HG02981 (cell line): ENCODE data around the gene ACSS2.

Experiments used
- ATAC-seq: cut with Tn5 transposase; IDR thresholded peaks from one replicate; pipeline ENCODE4 v1.9.1; 2021; ENCODE audit warnings: mild to moderate bottlenecking, moderate library complexity; ENCODE audit not compliant: unreplicated experiment

Gene ACSS2, protein sequence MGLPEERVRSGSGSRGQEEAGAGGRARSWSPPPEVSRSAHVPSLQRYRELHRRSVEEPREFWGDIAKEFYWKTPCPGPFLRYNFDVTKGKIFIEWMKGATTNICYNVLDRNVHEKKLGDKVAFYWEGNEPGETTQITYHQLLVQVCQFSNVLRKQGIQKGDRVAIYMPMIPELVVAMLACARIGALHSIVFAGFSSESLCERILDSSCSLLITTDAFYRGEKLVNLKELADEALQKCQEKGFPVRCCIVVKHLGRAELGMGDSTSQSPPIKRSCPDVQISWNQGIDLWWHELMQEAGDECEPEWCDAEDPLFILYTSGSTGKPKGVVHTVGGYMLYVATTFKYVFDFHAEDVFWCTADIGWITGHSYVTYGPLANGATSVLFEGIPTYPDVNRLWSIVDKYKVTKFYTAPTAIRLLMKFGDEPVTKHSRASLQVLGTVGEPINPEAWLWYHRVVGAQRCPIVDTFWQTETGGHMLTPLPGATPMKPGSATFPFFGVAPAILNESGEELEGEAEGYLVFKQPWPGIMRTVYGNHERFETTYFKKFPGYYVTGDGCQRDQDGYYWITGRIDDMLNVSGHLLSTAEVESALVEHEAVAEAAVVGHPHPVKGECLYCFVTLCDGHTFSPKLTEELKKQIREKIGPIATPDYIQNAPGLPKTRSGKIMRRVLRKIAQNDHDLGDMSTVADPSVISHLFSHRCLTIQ

DNA sequence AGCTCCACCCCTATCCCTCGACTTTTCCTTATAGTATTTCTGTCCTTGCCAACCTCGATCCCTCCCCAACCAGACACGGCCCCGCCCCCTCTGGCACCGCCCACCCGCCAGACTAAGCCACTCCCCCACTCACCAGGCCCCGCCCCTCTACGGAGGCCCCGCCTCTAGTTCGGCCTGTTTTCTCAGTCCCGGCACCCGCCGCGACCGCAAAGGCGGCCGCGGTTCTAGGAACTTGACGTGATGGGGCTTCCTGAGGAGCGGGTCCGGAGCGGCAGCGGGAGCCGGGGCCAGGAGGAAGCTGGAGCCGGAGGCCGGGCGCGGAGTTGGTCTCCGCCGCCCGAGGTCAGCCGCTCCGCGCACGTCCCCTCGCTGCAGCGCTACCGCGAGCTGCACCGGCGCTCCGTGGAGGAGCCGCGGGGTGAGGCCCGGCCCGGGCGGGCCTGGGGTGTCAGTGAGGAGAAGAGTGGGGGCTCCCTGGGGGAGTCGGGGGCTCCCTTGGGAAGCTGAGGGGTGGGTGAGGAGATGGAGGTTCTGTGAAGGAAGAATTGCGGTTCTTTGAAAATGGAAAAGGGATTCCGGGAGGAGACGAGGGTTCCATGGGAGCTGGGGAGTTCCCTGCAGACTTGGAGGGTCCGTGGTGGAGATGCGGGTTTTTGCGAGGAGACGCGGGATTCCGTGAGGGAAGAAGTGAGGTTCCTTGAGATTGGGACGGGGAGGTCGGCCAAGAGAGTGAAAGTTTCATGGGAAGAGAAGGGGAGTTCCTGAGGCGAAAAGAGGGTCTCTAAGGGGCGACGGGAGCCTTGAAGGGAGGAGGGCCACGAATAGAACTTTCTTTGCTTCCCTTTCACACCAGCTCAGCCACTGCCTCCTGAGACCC, at the start of gene ACSS2:
Gene ACSS2, plus strand, starts transcription at position 207 of the 877 bp plus-strand sequence. Its CDS starts 34 bp downstream, at position 241.
- peak; percentile 53 for ATAC-seq

GRCh38 chr20:34829191-34829590, 47.2 kb upstream of the ACSS2 start:
- ATAC-seq = no peak

- ATAC-seq = no peak
Measured at GRCh38 chr20:34831936-34832335, 44.5 kb upstream of the ACSS2 start.

GRCh38 chr20:34834459-34834893, 41.9 kb upstream of the ACSS2 start:
- ATAC-seq = no peak

DNA sequence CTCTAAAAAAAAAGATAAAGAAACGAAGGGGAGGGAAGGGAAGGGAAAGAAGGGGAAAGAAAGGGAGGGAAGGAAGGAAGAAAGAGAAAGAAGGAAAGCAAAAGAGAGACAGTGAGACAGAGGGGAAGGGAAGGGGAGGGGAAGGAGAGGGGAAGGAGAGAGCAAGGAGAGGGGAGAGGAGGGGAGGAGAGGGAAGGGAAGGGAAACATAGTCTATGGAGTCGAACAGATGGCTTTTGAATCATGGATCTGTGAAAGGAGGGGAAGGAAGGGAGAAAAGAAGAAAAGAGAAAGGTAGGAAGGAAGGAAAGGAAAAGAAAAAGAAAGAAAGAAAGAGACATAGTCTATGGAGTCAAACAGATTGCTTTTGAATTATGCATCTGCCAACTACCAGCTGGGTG, 34.3 kb upstream of the ACSS2 start:
- no peak for ATAC-seq

GRCh38 chr20:34843421-34843820, 33.0 kb upstream of the ACSS2 start:
- ATAC-seq = no peak

GRCh38 chr20:34848597-34848996, 27.8 kb upstream of the ACSS2 start:
- no peak for ATAC-seq

DNA sequence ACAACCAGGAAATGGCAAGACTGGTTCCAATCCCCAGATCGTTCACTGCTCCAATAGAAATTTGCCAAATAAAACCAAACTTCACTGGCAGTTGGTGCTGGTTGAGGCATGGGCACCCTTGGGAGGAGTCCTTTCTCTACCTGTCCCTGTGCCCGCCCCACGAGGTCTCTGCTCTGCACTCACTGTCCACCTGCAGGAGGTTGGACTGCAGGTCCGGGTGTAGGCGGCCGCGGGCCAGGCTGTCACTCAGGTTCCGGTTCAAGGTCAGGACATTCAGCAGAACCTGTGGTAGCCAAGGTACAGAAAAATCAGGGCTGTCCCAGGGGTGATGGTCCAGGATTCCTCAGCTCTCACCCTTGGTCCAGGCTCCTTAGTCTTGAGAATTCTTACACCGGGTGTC, 26.6 kb upstream of the ACSS2 start:
- no peak for ATAC-seq

GRCh38 chr20:34850969-34851368, 25.4 kb upstream of the ACSS2 start:
- no peak for ATAC-seq

- no peak for ATAC-seq
Measured at GRCh38 chr20:34852298-34852697, 24.1 kb upstream of the ACSS2 start.

GRCh38 chr20:34859367-34859766, 17.0 kb upstream of the ACSS2 start:
- ATAC-seq = no peak

DNA sequence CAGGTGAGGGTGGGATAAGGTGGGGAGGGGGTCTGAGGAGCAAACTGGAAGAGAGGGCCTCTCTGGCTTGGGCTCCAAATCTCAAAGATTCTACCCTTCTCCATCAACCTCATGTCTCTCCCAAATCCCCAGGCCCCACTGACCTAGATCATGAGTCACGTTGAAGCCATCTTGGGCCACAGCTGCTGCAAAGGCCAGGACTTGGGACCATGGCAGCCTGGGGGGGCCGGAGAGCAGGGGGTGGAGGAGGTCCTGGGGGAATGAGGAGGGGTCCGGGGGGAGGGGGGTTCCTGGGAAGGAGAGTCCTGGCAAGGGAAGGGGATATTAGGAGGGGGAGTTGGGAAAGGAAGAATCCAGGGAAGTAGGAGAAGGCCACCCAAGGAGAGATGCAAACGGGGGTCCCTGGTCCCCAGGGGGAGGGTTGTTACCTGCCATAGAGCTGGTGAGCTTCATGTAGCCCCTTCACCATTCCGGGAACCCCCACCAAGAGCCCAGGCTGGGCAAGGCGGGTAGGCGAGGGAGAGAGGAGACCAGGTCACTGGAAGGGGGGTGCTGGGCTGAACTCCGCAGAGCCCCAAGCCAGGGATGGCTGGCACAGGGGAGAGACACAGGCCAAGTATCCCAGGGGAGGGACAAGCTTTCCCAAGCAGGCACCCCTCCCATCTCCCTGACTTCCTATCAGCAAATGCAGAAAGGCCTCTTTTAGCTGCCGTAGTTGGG, 16.4 kb upstream of the ACSS2 start:
- no peak for ATAC-seq

- ATAC-seq = no peak
Measured at GRCh38 chr20:34861386-34862084, 14.9 kb upstream of the ACSS2 start.

- no peak for ATAC-seq
Measured at GRCh38 chr20:34862724-34863123, 13.7 kb upstream of the ACSS2 start.

DNA sequence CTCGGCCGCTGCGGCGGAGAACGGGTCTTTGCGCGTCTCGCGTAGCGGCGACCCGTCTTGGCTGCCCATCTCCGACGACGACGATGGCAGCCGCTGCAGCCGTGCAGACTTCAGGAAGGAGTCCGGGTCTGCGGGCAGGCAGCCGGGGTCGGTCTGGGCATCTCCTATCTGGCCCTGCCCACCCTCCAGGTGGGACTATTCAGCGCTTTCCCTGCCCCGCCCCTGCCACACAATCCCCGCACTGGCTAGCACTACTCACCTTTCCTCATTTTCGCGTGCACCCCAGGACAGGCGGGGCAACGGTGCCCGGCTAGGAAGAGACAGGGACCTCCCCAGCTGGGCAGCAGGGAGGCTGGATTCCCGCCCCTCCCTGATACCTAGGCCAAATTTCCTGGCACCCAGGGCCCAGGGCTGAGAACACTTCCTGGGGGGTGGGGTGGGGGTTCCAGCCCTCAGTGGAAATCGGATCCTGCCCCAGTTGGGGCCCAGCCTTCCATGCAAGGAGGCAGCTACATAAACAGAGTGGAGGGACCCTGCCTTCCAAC, 12.9 kb upstream of the ACSS2 start:
- ATAC-seq = no peak

DNA sequence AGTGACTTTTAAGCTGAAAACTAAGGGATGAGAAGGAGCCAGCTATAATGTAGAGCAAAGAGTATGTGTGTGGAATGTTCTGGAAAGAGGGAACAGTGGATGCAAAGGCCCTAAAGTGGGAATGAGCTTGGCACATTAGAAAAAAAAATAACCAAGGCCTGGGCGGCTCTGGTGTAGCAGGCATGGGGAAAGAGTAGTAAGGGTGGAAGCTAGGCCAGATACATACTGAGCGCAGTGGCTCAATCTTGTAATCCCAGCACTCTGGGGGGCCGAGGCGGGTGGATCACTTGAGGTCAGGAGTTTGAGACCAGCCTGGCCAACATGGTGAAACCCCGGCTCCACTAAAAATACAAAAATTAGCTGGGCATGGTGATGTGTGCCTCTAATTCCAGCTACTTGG, 12.2 kb upstream of the ACSS2 start:
- no peak for ATAC-seq

DNA sequence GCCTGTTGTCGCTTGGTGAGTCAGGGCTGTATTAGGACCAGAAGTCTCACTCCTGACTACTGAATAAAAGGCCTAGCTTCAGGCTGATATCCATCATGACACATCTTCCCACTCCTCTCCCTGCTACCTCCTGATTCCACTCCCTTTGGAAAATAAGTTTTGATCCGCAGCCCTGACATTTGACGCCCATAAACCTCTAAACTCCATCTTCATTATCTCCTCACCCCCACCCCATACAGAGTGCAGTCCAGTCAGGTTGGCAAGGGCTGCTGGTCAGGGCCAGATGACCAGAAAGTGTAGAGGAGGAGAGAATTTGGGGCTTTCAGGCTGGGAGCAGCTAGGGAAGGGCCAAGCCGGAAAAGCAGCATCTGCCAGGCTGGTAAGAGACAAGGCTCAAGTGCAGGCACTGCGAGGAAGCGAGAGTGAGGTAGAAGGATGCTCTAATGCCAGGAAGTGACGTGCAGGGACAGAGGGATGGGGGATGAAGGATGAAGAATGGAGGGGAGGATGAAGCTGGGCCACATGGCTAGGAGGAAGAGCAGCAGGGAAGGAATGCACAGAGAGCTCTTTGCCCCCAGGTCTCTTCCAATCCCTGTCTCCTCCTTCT, 5.0 kb upstream of the ACSS2 start:
- ATAC-seq = no peak

DNA sequence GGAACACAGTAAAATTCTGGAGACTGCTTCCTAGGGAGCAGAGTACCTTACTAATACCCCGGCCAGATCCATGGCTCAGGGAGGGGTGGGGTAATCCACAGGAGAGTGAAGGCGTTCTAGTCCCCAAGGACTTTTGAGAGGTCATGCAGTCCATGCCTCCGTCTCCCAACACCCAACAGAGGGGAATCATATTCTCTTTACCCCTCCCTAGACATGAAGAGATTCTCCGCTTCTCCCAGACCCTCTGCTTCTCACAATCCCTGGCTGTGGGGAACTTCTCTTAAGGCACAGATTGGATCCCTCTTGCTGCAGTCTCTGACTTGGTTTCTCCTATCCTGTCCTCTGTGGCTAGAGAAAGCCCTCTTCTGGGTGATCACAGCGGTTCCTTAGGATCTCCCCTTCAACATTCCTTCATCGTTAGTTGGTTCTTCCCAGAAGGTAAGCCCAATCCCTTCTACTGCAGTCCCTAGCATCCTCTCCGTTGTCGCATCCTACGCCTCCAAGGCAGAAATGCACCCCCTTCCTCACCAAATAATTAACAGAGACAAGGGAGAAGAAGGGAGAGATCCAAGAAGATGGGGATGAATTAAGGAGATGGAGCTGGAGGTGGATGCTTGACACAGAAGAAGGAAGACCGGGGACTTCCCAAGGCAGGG, 4.3 kb upstream of the ACSS2 start:
- no peak for ATAC-seq
